IMR-90 (cell line): ENCODE data around the gene ALLC. TPM values are rescaled to one million over a fixed set of nuclear protein-coding genes. Genes with fewer than 3 reads are reported as not detected.

Experiments
- ATAC-seq: fragments of 200-7000 bp; cut with Tn5 transposase; 2 replicates; pipeline ENCODE4 v1.9.1; 2020; ENCODE audit warnings: low read depth, mild to moderate bottlenecking, moderate library complexity
- BruUV-seq: library from RNA; stranded (reverse); fragments of 400-500 nt; replicated peaks from 2 replicates; lab custom pipeline; 2021; lab: Mats Ljungman, UMichigan
- CTCF ChIA-PET: fragments of 300-600 bp; formaldehyde crosslinking; extraction: SDS; loops from one replicate; lab custom pipeline; 2021; ENCODE audit warnings: antibody characterized with exemption; lab: Yijun Ruan, JAX
- POLR2A ChIA-PET: fragments of 300-600 bp; sonication (Branson Sonifier 250); formaldehyde crosslinking; loops from one replicate; lab custom pipeline; 2022; ENCODE audit warnings: antibody characterized with exemption; ENCODE audit not compliant: unreplicated experiment; lab: Charles Lee
- DNase-seq: peaks from one replicate; pipeline ENCODE4 v3.0.0; 2013
- H2AFZ ChIP-seq: replicated peaks from 2 replicates; pipeline ENCODE3; 2013; ENCODE audit warnings: low read length, mild to moderate bottlenecking; ENCODE audit not compliant: poor library complexity
- H2AK5ac ChIP-seq: 2 replicates; pipeline ENCODE4 v1.6.1; 2013; ENCODE audit warnings: low read depth, low read length, inconsistent platforms
- H2AK9ac ChIP-seq: replicated peaks from 2 replicates; pipeline ENCODE3; 2013; ENCODE audit warnings: mild to moderate bottlenecking, low read depth, low read length, moderate library complexity; ENCODE audit not compliant: poor library complexity
- H2BK120ac ChIP-seq: 2 replicates; pipeline ENCODE4 v1.6.1; 2013; ENCODE audit warnings: low read depth, low read length, inconsistent platforms
- H2BK15ac ChIP-seq: 3 replicates; pipeline ENCODE4 v1.6.1; 2013; ENCODE audit warnings: low read depth, low read length, inconsistent platforms
- H2BK20ac ChIP-seq: 2 replicates; pipeline ENCODE4 v1.6.1; 2013; ENCODE audit warnings: low read depth, mild to moderate bottlenecking, inconsistent platforms, low read length, moderate library complexity
- H2BK5ac ChIP-seq: 2 replicates; pipeline ENCODE4 v1.6.1; 2013; ENCODE audit warnings: mild to moderate bottlenecking, low read depth, low read length, inconsistent platforms; ENCODE audit not compliant: poor library complexity, severe bottlenecking
- H3K14ac ChIP-seq: replicated peaks from 2 replicates; pipeline ENCODE4 v1.6.1; 2013; ENCODE audit warnings: low read depth, low read length, inconsistent platforms
- H3K18ac ChIP-seq: 2 replicates; pipeline ENCODE4 v1.6.1; 2013; ENCODE audit warnings: low read depth, low read length, control low read depth
- H3K23ac ChIP-seq: 2 replicates; pipeline ENCODE4 v1.6.1; 2013; ENCODE audit warnings: low read depth, low read length, inconsistent platforms
- H3K27ac ChIP-seq: 2 replicates; pipeline ENCODE4 v1.5.1; 2013; ENCODE audit warnings: mild to moderate bottlenecking, control low read depth, low read length; ENCODE audit not compliant: insufficient read depth
- H3K27me3 ChIP-seq: 2 replicates; pipeline ENCODE4 v1.6.1; 2013; ENCODE audit warnings: low read length; ENCODE audit not compliant: control insufficient read depth, insufficient read depth
- H3K36me3 ChIP-seq: 2 replicates; pipeline ENCODE4 v1.6.1; 2013; ENCODE audit warnings: low read length, mixed read lengths; ENCODE audit not compliant: control insufficient read depth, insufficient read depth
- H3K4ac ChIP-seq: 2 replicates; pipeline ENCODE4 v1.6.1; 2013; ENCODE audit warnings: low read depth, low read length, inconsistent platforms
- H3K4me1 ChIP-seq: 2 replicates; pipeline ENCODE4 v1.6.1; 2013; ENCODE audit warnings: low read length, mixed read lengths; ENCODE audit not compliant: control insufficient read depth, insufficient read depth
- H3K4me2 ChIP-seq: 2 replicates; pipeline ENCODE4 v1.6.1; 2013; ENCODE audit warnings: low read depth, mild to moderate bottlenecking, control low read depth, low read length, moderate library complexity
- H3K4me3 ChIP-seq: 2 replicates; pipeline ENCODE4 v1.5.1; 2013; ENCODE audit warnings: low read depth, mild to moderate bottlenecking, control low read depth, low read length, moderate library complexity; ENCODE audit not compliant: insufficient read depth
- H3K56ac ChIP-seq: 2 replicates; pipeline ENCODE4 v1.6.1; 2013; ENCODE audit warnings: low read length, inconsistent platforms; ENCODE audit not compliant: insufficient read depth; ENCODE audit errors: extremely low read depth
- H3K79me1 ChIP-seq, 2 experiments: 2 replicates each; pipeline ENCODE4 v1.6.1; 2013; ENCODE audit warnings: low read length in 2 of 2, inconsistent platforms in 1 of 2, low read depth in 1 of 2
- H3K9ac ChIP-seq: 2 replicates; pipeline ENCODE4 v1.6.1; 2013; ENCODE audit warnings: low read depth, low read length, control low read depth
- H3K9me1 ChIP-seq: 2 replicates; pipeline ENCODE4 v1.6.1; 2013; ENCODE audit warnings: low read length, inconsistent platforms; ENCODE audit not compliant: insufficient read depth
- H3K9me3 ChIP-seq: 2 replicates; pipeline ENCODE4 v1.6.1; 2013; ENCODE audit warnings: low read length; ENCODE audit not compliant: control insufficient read depth, insufficient read depth
- H4K20me1 ChIP-seq: 2 replicates; pipeline ENCODE4 v1.6.1; 2013; ENCODE audit warnings: low read length, inconsistent platforms; ENCODE audit not compliant: insufficient read depth
- H4K5ac ChIP-seq: 2 replicates; pipeline ENCODE4 v1.6.1; 2013; ENCODE audit warnings: mild to moderate bottlenecking, low read depth, low read length, control low read depth
- H4K8ac ChIP-seq, 2 experiments: 2 replicates each; pipeline ENCODE4 v1.6.1; 2013; ENCODE audit warnings: low read depth in 2 of 2, low read length in 2 of 2, control low read depth in 1 of 2, inconsistent platforms in 1 of 2
- H4K91ac ChIP-seq: 2 replicates; pipeline ENCODE4 v1.6.1; 2013; ENCODE audit warnings: low read depth, low read length, inconsistent platforms; ENCODE audit not compliant: insufficient read depth
- BHLHE40 ChIP-seq: fragments of 150-350 bp; IDR thresholded peaks from 2 replicates; pipeline ENCODE4 v1.6.1; 2016; ENCODE audit warnings: mild to moderate bottlenecking, low read depth, low read length
- CEBPB ChIP-seq: IDR thresholded peaks from 2 replicates; pipeline ENCODE4 v1.6.1; 2012; ENCODE audit warnings: low read depth, low read length, improper control_type of control experiment
- CHD1 ChIP-seq: IDR thresholded peaks from 2 replicates; pipeline ENCODE4 v1.6.1; 2012; ENCODE audit warnings: low read depth, low read length, improper control_type of control experiment
- MAFK ChIP-seq: IDR thresholded peaks from 2 replicates; pipeline ENCODE4 v1.6.1; 2012; ENCODE audit warnings: low read depth, low read length, improper control_type of control experiment
- MXI1 ChIP-seq: IDR thresholded peaks from 2 replicates; pipeline ENCODE4 v1.6.1; 2012; ENCODE audit warnings: low read depth, mild to moderate bottlenecking, low read length, moderate library complexity, borderline replicate concordance
- NFE2L2 ChIP-seq: fragments of 150-350 bp; IDR thresholded peaks from 2 replicates; pipeline ENCODE4 v1.6.1; 2016; ENCODE audit warnings: low read depth, mild to moderate bottlenecking, low read length
- RAD21 ChIP-seq: IDR thresholded peaks from 2 replicates; pipeline ENCODE4 v1.6.1; 2012; ENCODE audit warnings: low read length, improper control_type of control experiment
- USF2 ChIP-seq: fragments of 150-350 bp; IDR thresholded peaks from 2 replicates; pipeline ENCODE4 v1.6.1; 2017; ENCODE audit warnings: mild to moderate bottlenecking, antibody characterized with exemption, low read length, low read depth
- WGBS, 2 experiments: methylation state at CpG; one replicate each; pipeline versions ENCODE4 v1.1.5 to v1.1.7; 2013; ENCODE audit warnings: missing lambda C conversion rate in 2 of 2; ENCODE audit not compliant: insufficient read length in 1 of 2; ENCODE audit errors: extremely low coverage in 2 of 2; 5-methylcytosine and 5-hydroxymethylcytosine counted together
- dilution Hi-C: fragments of 300-500 bp; cut with HindIII; formaldehyde crosslinking; loops from one replicate; pipeline ENCODE4 v1.14.3; 2018; ENCODE audit warnings: low sequenced_read_pairs; ENCODE audit not compliant: unreplicated experiment
- in situ Hi-C: fragments of 300-500 bp; cut with MboI; formaldehyde crosslinking; loops from 3 replicates; pipeline ENCODE4 v1.14.3; 2019; ENCODE audit warnings: low sequenced_read_pairs, inconsistent platforms, mixed read lengths
- intact Hi-C: fragments of 100-400 bp; cut with micrococcal nuclease; formaldehyde crosslinking; loops from 2 replicates; pipeline ENCODE4 v1.10.0; 2022
- polyA plus RNA-seq, 3 experiments: library from polyadenylated mRNA; depleted of rRNA; stranded (reverse); fragments of >200 nt; gene quantifications; 2 replicates each; pipeline ENCODE4 v1.2.3, GENCODE V29; 2012; ENCODE audit warnings: low replicate concordance in 1 of 3
- total RNA-seq: library from RNA; depleted of rRNA; stranded (reverse); fragments of >200 nt; gene quantifications from 2 replicates; pipeline ENCODE4 v1.2.3, GENCODE V29; 2012

Gene ALLC
- total and polyA plus RNA-seq, 2 of the 4 experiments (the other 2 are of a cell fraction) = not detected

GRCh38 chr2:3747826-3748225, 89.8 kb downstream of the ALLC start:
- Histone ChIP-seq H3K9me1 (no peaks in the 10 kb centered on the region), H3K23ac (no peak overlapping the region), H3K27ac (no peak overlapping the region), H3K79me1 (no peaks in the 10 kb centered on the region), H2AK5ac (no peak overlapping the region), H2AFZ (no peak overlapping the region), H2BK5ac (no peak overlapping the region), H3K4me3 (no peak overlapping the region), H4K8ac (no peak overlapping the region), H3K4me2 (no peak overlapping the region), H2AK9ac (no peak overlapping the region), H3K9me3 (no peaks in the 10 kb centered on the region), H3K4me1 (no peaks in the 10 kb centered on the region), H3K14ac (no peak overlapping the region), H3K4ac (no peak overlapping the region), H3K56ac (no peak overlapping the region), H3K9ac (no peak overlapping the region), H2BK15ac (no peak overlapping the region), H4K91ac (no peak overlapping the region), H3K18ac (no peak overlapping the region), H3K27me3 (no peaks in the 10 kb centered on the region), H4K20me1 (no peaks in the 10 kb centered on the region), H3K36me3 (no peaks in the 10 kb centered on the region), H4K5ac (no peak overlapping the region), H2BK20ac (no peak overlapping the region), H2BK120ac (no peak overlapping the region)
- intact Hi-C loops (no loop called here), dilution Hi-C loops (no loop called here), in situ Hi-C loops (no loop called here)
- TF ChIP-seq USF2 = no peak
- TF ChIP-seq MXI1 = no peak
- TF ChIP-seq MAFK = no peak
- no peak for TF ChIP-seq CHD1
- TF ChIP-seq CEBPB = no peak
- TF ChIP-seq RAD21 = no peak
- no peak for TF ChIP-seq NFE2L2
- no peak for TF ChIP-seq BHLHE40
- POLR2A ChIA-PET = no interaction called here
- WGBS, 2 experiments = 60% methylated on average over 8 of the region's 9 CpGs; no CpG with 5 or more reads in 1 of the 2 experiments
- no peak for DNase-seq
- CTCF ChIA-PET = no interaction called here
- no TSS peak for BruUV-seq
- no peak for ATAC-seq
